ENCODE data around the gene VSX1.

Gene VSX1

GRCh38 chr20:25040438-25040831 is 41.5 kb downstream of the VSX1 start:
- peak; percentile 47 for DNase-seq (ENCODE audit: low read depth)

GRCh38 chr20:25039697-25040437 is 42.1 kb downstream of the VSX1 start:
- peak; percentile 59 for DNase-seq (ENCODE audit: low read depth)

- DNase-seq (ENCODE audit: low read depth): no peak
Measured at GRCh38 chr20:25038591-25039015, 43.3 kb downstream of the VSX1 start.

- DNase-seq (ENCODE audit: low read depth): no peak
Measured at GRCh38 chr20:25038103-25038410, 43.9 kb downstream of the VSX1 start.

GRCh38 chr20:25037288-25038102 is 44.4 kb downstream of the VSX1 start:
- no peak for DNase-seq (ENCODE audit: low read depth)

- no peak for DNase-seq (ENCODE audit: low read depth)
Measured at GRCh38 chr20:25036331-25036936, 45.5 kb downstream of the VSX1 start.

GRCh38 chr20:25035921-25036320 is 46.0 kb downstream of the VSX1 start:
- DNase-seq (ENCODE audit: low read depth): no peak

GRCh38 chr20:25033924-25034300 is 48.0 kb downstream of the VSX1 start:
- DNase-seq (ENCODE audit: low read depth): no peak

GRCh38 chr20:25033265-25033923 is 48.5 kb downstream of the VSX1 start:
- DNase-seq (ENCODE audit: low read depth): no peak

- DNase-seq (ENCODE audit: low read depth): no peak
Measured at GRCh38 chr20:25032478-25033264, 49.3 kb downstream of the VSX1 start.

- no peak for DNase-seq (ENCODE audit: low read depth)
Measured at GRCh38 chr20:25032065-25032477, 49.9 kb downstream of the VSX1 start.

GRCh38 chr20:25031241-25031640 is 50.7 kb downstream of the VSX1 start:
- no peak for DNase-seq (ENCODE audit: low read depth)

GRCh38 chr20:25030649-25031207 is 51.2 kb downstream of the VSX1 start:
- DNase-seq (ENCODE audit: low read depth): no peak

- DNase-seq (ENCODE audit: low read depth): no peak
Measured at GRCh38 chr20:25030007-25030648, 51.8 kb downstream of the VSX1 start.

GRCh38 chr20:25025986-25026605 is 55.8 kb downstream of the VSX1 start:
- DNase-seq (ENCODE audit: low read depth): no peak

All from GM04503 (cell line).